WERI-Rb-1 (cell line): ENCODE measurements around the gene CPSF3.

Source experiments
- DNase-seq: peaks from one replicate; pipeline ENCODE4 v3.0.0-alpha.2; 2020
- H3K27ac ChIP-seq: fragments of 250-450 bp; sonication (Bioruptor Pico); 2 replicates; pipeline ENCODE4 v1.5.1; 2020; ENCODE audit warnings: mild to moderate bottlenecking, moderate library complexity
- H3K27me3 ChIP-seq: fragments of 250-450 bp; sonication (Bioruptor Pico); 2 replicates; pipeline ENCODE4 v1.5.1; 2021; ENCODE audit warnings: mild to moderate bottlenecking, low read depth, moderate library complexity; ENCODE audit not compliant: insufficient read depth, severe bottlenecking
- H3K36me3 ChIP-seq: fragments of 250-450 bp; sonication (Bioruptor Pico); 2 replicates; pipeline ENCODE4 v1.5.1; 2020; ENCODE audit warnings: mild to moderate bottlenecking, moderate library complexity
- H3K4me3 ChIP-seq: 2 replicates; pipeline ENCODE4 v1.5.1; 2011; ENCODE audit warnings: low read depth, mild to moderate bottlenecking, control low read depth, low read length
- H3K9me3 ChIP-seq: fragments of 250-450 bp; sonication (Bioruptor Pico); 2 replicates; pipeline ENCODE4 v1.5.1; 2021; ENCODE audit warnings: mild to moderate bottlenecking, moderate library complexity; ENCODE audit not compliant: severe bottlenecking
- CTCF ChIP-seq: IDR thresholded peaks from 2 replicates; pipeline ENCODE4 v1.5.1; 2011; ENCODE audit warnings: low read depth, mild to moderate bottlenecking, control low read depth, inconsistent platforms, low read length

CPSF3 gene

GRCh38 chr2:9423100-9423921, at the start of gene CPSF3, which contains the start of gene ITGB1BP1:
TSS of gene CPSF3 (plus strand) at chr2:9423654. CDS start at chr2:9423774, 120 bp downstream.
TSS of gene ITGB1BP1 (minus strand) at chr2:9423528. CDS start at chr2:9418697, 4,831 bp downstream.
- peak; percentile 99 for DNase-seq
- peak within 1 kb of the TSS; percentile 89 for H3K27ac ChIP-seq
- H3K36me3 ChIP-seq = peaks cover 8% of the 10 kb centered on the region
- no peaks in the 10 kb centered on the region for H3K9me3 ChIP-seq
- TF ChIP-seq CTCF = no peak
- H3K4me3 ChIP-seq = peak within 1 kb of the TSS; percentile 98
- H3K27me3 ChIP-seq = no peaks in the 10 kb centered on the region

- Histone ChIP-seq H3K27me3 (no peaks in the 10 kb centered on the region), H3K9me3 (no peaks in the 10 kb centered on the region), H3K27ac (no peak overlapping the region), H3K4me3 (no peak overlapping the region), H3K36me3 (peaks cover 21% of the 10 kb centered on the region)
- no peak for TF ChIP-seq CTCF
- DNase-seq = no peak
Observed at GRCh38 chr2:9374071-9374730, 49.3 kb upstream of the CPSF3 start.

GRCh38 chr2:9375857-9376428, 47.5 kb upstream of the CPSF3 start:
- Histone ChIP-seq H3K36me3 (peaks cover 23% of the 10 kb centered on the region), H3K4me3 (no peak overlapping the region), H3K27me3 (no peaks in the 10 kb centered on the region), H3K27ac (no peak overlapping the region), H3K9me3 (no peaks in the 10 kb centered on the region)
- TF ChIP-seq CTCF = peak; percentile 86
- peak; percentile 31 for DNase-seq

- DNase-seq = no peak
- peaks cover 28% of the 10 kb centered on the region for H3K36me3 ChIP-seq
- H3K27ac ChIP-seq = no peak overlapping the region
Observed at GRCh38 chr2:9377461-9378097, 45.9 kb upstream of the CPSF3 start.

More at GRCh38 chr2:9377461-9378097, 45.9 kb upstream of the CPSF3 start:
- TF ChIP-seq CTCF = no peak
- no peak overlapping the region for H3K4me3 ChIP-seq
- no peaks in the 10 kb centered on the region for H3K27me3 ChIP-seq
- no peaks in the 10 kb centered on the region for H3K9me3 ChIP-seq
